GM19043 (cell line): ENCODE measurements around the gene CLP1.
"Not testable (repeated sequence)": the region's sequence is repeated elsewhere in the genome, so short reads cannot be mapped to it uniquely, and the experiment has no call there.

Source experiments
- ATAC-seq: cut with Tn5 transposase; IDR thresholded peaks from one replicate; pipeline ENCODE4 v1.9.1; 2021; ENCODE audit warnings: low read depth; ENCODE audit not compliant: unreplicated experiment

The CLP1 gene

DNA sequence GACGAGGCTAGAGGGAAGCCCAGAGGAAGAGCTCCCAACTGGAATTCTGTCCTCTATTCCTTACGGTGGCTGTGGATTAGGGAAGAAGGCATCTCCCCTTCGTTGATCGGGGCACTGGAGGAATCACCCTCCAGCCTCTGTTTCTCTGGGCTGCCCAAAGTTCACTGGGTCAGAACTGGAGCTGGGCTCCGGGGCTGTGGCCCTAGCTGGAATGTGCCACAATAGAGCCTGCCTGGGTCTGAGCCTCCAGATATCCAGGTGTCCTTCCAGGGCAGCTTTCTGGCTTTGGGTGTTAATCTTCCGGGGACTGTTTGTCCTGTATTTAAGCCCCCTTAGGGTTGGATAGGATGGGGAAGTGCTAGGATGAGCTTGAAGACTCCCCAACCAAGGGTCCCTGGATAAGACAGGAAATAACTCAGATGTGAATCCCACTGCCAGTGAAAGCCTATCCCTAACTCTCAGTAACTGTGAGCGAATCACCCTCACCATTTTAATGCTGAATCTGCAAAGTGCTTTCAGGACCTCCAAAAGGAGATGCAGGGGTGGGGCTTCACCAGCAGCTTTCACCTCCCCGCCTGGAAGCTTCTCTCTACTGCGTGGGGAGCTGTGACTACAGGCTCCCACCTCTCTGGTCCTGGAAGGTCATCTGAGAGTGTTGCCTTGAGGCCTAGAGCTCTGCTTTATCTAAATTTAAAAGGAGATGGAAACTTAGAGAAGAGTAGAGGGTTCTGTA is 17.3 kb upstream of the CLP1 start:
- no peak for ATAC-seq

DNA sequence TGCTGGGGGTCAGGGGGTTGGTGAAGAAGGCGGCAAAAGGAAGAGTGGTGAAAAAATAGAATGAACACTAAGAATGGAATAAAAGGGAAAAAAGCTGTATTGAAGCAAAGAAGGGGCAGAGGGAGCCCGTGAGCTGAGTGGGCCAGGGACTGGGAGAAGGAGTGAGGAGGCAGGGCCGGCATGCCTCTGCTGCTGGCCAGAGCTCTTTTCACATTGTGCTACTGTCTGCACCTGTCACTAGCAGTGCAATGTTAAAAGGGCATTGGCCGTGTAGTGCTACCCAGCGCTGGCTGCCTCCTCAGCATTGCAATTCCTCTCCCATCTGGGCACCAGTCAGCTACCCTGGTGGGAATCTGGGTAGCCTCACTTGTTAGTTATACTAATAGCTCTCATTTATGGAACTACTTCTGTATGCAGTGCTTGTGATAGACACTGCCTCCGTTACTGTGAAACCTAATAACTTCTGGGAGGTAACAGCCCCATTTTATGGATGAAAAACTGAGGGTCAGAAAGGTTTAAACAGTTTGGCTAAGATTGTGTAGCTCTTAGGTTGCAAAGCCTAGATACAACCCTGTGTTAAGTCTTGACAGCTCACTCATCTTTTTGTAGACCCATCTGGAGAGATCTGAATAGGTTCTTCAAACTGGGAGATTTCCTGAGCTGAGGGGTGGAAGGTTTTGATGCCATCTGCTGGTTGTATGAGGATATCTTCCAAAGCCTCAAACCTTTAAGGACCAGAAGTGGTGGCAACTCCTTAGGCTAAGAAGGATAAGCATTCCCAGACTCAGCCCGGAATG is 16.4 kb upstream of the CLP1 start:
- ATAC-seq, result no peak

DNA sequence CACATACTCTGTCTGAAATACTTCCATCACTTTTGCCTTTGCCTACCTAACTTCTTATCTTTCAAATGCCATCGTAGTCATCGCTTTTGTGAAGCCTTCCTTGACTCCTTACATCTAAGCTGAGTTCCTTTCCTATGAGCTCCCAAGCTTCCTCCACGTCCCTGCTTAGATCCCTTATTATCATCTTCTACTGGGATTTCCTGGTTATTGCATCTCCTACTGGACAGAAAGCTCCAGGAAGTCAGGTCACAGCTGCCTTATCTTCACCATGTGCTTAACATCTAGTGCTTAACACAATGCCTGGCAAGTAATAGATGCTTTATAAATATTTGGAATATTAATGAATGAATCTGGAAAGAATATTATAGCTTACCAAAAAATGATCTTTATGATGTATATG is 13.8 kb upstream of the CLP1 start:
- ATAC-seq, result no peak

DNA sequence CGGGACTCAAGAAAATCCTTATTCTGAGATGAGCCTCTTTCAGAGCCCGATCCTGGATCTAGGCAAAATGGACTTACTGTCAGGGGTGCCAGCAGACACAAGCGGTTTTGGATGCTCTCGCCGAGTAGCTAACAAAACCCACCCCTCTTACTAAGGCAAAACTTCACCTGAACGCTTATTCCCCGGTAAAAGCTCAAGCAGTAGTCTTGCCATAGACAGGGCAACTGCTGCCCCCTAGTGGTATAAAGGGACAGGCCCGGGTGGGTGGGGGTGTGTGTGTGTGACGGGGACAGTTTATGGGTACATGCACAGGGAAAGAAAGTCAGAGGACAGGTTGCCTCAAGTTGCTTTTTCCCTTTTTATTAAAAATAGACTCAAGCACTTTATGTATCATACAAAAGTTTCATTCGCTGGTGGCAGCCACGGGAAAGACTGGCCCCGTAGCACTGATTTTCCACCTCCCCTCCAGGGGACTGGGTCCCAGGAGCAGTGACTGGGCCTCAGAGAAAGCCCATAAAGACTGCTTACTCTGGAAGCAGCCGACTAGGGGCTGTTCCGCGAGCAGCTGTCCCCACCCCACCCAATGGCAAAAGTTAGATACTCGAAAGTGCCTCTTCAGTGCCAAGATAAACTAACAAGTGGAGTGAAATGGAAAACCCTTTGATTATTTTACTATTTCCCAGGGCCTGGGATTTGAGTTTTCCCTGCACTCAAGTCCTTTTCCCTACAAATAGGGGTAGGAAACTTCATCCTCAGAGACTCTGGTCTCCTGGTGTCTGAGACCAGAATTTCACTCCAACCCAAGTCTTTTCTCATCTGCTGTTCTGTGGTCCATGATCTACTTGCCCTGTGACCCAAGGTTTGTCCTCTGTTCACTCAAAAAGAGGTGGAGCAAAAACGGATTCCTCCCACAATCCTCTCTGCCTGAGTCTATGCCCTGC is 12.5 kb upstream of the CLP1 start:
- no peak for ATAC-seq

DNA sequence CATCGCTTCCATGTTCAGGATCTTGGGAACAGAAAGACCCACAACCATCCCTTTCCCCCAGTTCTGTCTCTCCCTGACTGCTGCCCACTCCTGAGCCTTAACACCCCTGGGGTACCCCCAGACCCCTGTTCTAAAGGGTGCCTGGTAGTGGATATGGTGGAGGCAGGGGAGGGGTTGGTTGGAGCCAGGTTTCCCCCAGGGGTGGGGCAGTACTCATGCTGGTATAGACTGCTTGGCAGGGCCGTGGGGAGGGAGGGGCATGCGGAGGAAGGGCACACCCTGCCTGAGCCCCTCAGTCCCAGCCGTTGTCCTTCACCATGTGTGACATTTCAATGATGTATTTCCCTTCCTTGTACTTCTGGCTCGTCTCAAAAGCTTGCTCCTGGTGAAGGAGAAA is 11.9 kb upstream of the CLP1 start:
- ATAC-seq, result no peak

DNA sequence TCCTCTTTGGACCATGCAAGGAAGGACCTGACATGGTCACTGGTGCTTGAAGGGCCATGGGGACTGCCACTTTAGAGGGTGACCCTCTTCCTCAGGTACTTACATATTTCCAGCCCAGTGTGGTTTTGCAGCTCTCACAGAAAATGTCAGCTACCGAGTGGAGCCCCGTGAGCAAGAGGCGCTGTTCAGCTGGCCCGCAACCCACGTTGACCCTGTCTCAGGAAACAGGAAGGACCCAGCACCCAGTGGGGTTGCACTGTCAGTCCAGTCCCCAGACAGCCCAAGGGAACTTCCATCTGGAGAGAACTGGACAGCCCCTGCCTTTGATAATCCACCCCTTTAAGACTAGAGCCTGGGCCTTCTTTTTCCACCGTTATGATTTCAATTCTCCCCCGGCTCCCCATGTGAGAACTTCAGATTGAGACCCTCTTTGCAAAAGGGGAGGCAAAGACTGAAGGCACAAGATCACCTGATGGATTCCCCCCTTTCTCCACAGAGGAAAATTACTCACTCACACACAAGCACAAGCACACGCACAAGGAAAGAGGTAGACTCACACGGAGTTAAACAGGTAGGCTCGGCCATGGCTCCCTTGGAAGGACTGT is 11.3 kb upstream of the CLP1 start:
- ATAC-seq, result no peak

DNA sequence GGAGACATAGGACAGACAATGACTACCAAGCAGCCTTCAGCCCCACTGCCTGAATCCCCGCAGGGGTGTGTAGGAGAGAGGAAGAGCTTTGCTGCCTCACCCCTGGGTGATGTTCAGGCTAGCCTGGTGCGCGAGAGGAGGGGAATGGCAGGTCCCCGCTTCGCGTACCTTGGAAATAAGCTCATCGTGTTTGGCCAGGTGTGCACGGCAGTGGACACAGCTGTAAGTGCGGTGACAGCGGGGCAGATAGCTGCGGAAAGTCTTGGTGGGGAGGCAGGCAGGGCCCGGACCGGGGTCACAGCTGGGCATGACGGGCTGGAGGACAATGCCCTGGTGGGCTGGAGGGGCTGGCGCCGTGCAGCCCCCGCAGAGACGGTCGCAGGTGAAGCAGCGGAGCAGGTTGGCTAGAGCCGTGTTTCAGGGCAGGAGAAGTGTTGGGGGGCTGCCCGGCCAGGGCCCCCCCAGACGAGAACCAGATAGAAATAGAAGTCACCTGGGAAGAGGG is 10.7 kb upstream of the CLP1 start:
- no peak for ATAC-seq

DNA sequence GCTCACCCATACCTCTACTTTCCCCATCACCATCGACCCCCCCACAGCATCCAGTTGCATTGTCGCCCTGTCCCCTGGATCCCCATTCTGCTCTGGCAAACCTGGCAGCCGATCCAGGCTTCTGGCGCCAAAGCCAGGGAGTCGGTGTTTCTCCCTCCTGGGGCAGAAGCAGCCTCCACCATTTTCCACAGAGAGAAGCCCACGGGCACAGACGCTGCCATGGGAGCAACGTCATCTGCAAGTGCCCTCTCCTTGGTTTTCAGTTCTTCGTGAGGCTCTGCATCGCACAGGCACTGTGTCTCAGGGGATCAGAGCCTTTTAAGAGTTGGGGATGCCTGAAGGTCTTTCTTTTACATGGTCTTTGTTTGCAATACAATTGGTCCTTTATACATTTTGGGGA is 10.2 kb upstream of the CLP1 start:
- ATAC-seq, result no peak

DNA sequence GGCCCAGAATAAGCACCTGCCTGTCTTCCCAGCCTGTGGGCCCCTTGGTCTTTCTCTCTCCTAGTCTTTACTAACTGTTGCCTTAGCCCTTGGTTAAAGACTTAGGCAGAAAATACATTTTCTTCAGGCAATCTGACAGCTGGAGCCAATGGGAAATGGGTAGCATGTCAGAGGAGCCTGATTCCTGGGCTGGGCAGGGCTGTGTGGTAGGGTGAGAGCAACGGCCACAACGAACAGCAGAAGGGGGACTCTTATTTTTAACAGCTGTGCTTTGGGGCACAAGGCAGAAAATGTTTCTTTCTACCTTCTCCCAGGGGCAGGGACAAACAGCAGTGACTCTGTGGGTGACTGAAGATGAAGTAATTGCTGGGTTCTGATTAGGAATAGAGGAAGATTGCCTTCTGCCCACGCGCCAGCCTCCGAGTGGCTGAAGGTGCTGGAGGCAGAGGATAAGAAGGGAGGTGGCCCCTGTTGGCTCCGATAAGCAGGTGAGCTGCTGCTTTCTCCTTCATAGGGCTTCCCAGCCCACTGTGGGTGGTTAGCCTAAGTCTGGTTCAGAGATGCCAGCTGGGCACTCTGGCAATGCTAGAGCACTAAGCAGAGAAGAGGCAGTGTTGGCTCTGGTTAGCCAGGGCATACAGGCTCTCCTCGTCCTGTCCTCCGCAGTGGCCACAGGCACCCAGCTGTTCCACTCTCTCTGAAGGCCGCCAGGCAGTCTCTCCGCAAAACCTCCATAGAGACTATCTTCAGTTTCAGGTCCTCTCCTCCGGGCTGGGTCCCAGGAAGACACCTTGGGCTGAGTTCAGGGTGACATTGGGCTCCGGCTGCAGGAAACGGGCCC is 9.4 kb upstream of the CLP1 start:
- peak; percentile 33 for ATAC-seq

DNA sequence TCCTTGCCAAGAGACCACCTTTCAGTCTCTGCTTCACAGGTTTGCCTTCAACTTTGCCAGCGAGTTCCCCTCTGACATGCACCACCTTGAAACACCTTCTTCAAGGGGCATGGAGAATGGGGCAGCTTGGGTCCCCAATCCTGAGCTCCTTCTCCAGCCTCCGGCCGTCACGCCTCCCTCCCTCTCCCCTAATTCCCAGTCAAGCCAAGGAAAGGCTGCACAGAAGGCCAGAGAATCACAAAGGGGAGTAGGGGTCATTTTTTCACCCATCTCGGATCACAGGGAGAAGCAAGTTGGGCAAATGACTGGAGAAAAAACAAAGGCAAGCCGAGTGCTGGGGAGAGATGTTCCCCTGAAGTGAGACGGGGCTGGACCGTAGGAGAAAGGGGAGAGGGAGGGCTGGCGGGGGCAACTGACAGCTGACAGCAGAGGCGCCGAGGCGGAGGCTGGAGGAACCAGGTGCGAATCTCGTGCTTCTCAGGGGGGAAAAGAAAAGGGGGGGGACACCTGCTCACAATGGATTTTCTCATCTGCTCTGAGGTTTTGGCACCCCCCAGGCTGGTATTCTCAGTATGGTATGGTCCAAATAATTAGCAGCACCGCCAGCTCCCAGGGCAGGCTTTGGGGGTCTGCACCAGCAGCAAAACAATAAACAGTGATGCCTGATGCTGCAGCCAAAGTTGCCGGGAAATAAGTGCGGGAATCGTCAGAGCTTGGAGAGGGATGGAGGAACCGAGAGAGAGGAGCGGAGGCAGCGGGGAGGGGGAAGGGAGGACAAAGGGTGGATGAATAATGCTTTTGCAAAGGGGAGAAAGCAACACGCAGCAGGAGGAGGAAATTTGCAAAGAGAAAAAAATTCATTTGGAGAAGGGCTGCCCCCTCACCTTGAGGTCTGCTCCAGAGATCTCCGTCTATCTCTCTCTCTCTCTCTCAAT is 8.5 kb upstream of the CLP1 start:
- no peak for ATAC-seq

DNA sequence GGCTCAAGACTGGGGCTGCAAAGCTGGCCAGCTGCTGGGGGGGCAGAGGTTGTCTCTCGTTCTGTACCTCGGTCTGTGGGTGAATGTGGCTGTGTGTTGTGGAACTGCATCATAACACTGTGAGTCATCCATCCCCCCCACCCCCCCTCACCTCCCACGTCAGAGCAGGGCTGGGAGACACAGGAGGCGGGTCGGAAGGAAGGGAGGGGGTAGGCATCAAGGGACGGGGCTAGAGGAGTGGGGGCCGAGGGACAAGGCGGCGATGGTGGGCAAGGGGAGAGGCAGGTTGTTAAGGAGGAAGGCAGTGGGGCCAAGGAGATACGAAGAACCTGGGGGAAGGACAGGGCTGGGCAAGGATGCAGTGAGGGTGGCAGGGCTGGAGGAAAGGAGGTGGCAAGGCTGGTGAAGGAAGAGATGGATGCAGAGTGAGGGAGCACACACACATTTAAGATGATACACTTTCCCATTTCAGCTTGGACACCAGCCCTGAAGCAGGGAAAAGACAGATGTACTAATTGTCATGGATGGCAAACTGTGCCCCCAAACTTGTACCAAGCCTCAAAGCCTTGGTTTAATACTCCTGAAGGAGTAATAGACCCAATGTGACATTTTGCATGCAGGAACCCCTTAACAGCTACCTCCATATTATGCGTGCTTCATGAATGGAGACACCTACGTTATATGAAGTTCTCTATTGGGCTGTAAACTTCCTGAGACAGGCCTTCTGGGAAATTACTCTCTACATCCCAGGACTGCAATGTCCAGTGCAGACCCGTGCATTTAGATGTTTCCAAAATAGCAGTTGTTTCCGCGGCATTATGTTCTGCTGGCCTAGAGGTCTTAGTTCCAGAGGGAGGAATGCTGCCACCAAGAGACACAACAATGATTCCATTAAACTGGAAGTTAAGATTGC is 7.5 kb upstream of the CLP1 start, which contains the start of gene YPEL4:
TSS of gene YPEL4 (minus strand) at position 87 of the 913 bp plus-strand sequence. CDS start 2,805 bp downstream, outside the sequence.
- no peak for ATAC-seq

DNA sequence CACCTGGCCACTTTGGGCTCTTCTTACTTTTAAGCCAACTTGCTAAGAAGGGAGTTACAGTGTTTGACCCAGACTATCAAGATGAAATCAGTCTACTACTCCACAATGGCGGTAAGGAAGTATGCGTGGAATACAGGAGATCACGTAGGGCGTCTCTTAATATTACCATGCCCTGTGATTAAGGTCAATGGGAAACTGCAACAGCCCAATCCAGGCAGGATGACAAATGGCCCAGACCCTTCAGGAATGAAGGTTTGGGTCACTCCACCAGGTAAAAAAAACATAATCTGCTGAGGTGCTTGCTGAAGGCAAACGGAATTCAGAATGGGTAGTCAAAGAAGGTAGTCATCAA is 6.8 kb upstream of the CLP1 start:
- no peak for ATAC-seq

DNA sequence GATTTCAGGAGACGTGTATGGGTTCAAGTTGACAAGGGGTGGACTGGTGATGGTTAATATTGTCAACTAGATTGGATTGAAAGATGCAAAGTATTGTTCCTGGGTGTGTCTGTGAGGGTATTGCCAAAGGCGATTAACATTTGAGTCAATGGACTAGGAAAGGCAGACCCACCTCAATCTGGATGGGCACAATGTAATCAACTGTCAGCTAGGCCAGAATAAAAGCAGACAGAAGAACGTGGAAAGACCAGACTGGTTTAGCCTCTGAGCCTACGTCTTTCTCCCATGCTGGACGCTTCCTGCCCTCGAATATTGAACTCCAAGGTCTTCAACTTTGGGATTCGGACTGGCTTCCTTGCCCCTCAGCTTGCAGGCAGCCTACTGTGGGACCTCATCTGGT is 6.2 kb upstream of the CLP1 start:
- no peak for ATAC-seq

DNA sequence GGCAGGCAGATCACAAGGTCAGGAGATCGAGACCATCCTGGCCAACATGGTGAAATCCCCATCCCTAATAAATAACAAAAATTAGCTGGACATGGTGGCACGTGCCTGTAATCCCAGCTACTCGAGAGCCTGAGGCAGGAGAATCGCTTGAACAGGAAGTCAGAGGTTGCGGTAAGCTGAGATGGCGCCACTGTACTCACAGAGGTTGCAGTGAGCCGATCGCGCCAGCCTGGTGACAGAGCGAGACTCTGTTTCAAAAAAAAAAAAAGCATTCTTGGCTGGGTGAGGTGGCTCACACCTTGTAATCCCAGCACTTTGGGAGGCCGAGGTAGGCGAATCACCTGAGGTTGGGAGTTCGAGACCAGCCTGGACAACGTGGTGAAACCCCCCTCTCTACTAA is 5.3 kb upstream of the CLP1 start:
- not testable (repeated sequence) for ATAC-seq

DNA sequence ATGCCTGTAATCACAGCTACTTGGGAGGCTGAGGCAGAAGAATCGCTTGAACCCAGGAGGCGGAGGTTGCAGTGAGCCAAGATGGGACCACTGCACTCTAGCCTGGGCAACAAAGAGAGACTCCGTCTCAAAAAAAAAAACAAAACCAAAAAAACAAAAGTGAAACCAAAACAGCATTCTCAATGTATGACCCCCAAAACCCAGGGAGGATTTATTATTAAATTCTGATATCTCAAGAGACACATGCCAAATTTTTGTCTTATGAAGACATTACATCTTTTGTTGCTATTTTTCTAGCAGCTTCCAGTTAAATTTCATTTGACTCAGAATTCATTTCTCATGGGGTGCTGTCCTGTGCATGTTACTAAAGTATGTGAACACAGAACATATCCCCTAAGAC is 4.9 kb upstream of the CLP1 start:
- no peak for ATAC-seq

DNA sequence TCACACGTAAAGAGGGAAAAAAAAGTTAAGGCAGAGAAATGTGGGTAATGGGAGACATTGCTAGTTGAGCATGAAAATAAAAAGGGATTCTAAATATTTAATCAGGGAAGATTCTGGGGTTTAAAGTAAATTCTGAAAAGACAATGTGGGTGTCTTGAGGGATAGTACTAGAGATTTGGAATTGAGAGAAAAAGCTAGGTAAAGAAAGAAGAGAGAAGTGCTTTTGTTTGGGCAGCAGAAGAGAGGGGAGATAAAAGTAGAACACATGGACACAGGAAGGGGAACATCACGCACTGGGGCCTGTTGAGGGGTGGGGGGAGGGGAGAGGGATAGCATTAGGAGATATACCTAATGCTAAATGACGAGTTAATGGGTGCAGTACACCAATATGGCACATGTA is 4.4 kb upstream of the CLP1 start:
- ATAC-seq, result no peak

DNA sequence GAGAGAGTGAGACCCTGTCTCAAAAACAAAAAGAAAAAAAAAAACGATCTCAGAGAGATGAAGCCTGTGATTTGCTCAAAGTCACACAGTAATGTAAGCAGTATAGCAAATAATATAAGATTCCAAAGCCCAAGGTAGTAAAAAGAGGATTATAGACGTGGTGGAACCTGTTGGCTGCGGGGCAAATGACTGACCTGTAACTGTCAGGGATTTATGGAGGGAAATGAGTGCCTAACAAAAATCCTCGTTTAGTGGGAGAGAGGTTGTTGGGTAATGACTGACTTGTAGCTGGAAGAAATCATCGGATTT is 723 bp upstream of the CLP1 start:
- no peak for ATAC-seq

DNA sequence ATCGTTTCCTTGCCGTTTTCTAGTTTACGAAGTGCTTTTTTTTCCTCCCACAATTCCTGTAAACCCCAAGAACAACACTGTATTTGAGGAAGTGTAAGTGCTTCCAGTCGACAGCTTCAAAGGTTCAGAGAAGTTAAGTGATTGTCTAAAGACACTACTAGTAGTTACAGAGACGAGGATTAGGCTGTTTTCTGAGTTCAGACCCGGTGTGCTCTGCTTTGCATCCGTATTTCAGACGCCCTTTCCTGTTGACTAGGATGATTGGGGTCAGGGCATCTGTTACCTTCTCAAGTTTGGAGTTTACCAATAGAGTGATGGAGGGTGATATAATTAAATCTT is 430 bp downstream of the CLP1 start:
- ATAC-seq, result no peak
